GM04504 (cell line): ENCODE measurements around the gene SNRPD3.
"Not testable (repeated sequence)": the region's sequence is repeated elsewhere in the genome, so short reads cannot be mapped to it uniquely, and the experiment has no call there.

Experiments
- DNase-seq: peaks from one replicate; pipeline ENCODE4 v3.0.0-alpha.2; 2012; ENCODE audit warnings: low read depth

The SNRPD3 gene

GRCh38 chr22:24555165-24556039 is at the start of gene SNRPD3:
Gene SNRPD3 (plus strand): TSS chr22:24555999. CDS start chr22:24557675, 1,676 bp downstream.
- DNase-seq = peak; percentile 97

GRCh38 chr22:24506802-24507438 is 48.9 kb upstream of the SNRPD3 start:
- DNase-seq = no peak

GRCh38 chr22:24507716-24508115 is 48.1 kb upstream of the SNRPD3 start:
- DNase-seq = no peak

GRCh38 chr22:24510637-24511625 is 44.9 kb upstream of the SNRPD3 start:
- no peak for DNase-seq

- DNase-seq = no peak
Observed at GRCh38 chr22:24512043-24512442, 43.8 kb upstream of the SNRPD3 start.

GRCh38 chr22:24513378-24514240 is 42.2 kb upstream of the SNRPD3 start:
- DNase-seq = no peak

- no peak for DNase-seq
Observed at GRCh38 chr22:24514241-24515026, 41.4 kb upstream of the SNRPD3 start.

- DNase-seq = no peak
Observed at GRCh38 chr22:24515027-24515338, 40.8 kb upstream of the SNRPD3 start.

- peak; percentile 79 for DNase-seq
Observed at GRCh38 chr22:24516301-24516737, 39.5 kb upstream of the SNRPD3 start.

GRCh38 chr22:24517446-24517845 is 38.4 kb upstream of the SNRPD3 start:
- DNase-seq = no peak

GRCh38 chr22:24518228-24518627 is 37.6 kb upstream of the SNRPD3 start:
- no peak for DNase-seq

- no peak for DNase-seq
Observed at GRCh38 chr22:24518771-24519485, 36.9 kb upstream of the SNRPD3 start.

- DNase-seq = no peak
Observed at GRCh38 chr22:24519496-24519895, 36.3 kb upstream of the SNRPD3 start.

- DNase-seq = no peak
Observed at GRCh38 chr22:24521791-24522245, 34.0 kb upstream of the SNRPD3 start.

GRCh38 chr22:24523873-24524272 is 31.9 kb upstream of the SNRPD3 start:
- no peak for DNase-seq

- DNase-seq = peak; percentile 29
Observed at GRCh38 chr22:24525416-24526037, 30.3 kb upstream of the SNRPD3 start.

- no peak for DNase-seq
Observed at GRCh38 chr22:24526191-24526590, 29.6 kb upstream of the SNRPD3 start.

GRCh38 chr22:24529898-24530297 is 25.9 kb upstream of the SNRPD3 start:
- no peak for DNase-seq

- DNase-seq = not testable (repeated sequence)
Observed at GRCh38 chr22:24530968-24531367, 24.8 kb upstream of the SNRPD3 start.
